Ramos (cell line): ENCODE data around the gene DDX27.

ENCODE experiments used
- in situ Hi-C: fragments of 300-500 bp; cut with MboI; formaldehyde crosslinking; loops from one replicate; pipeline ENCODE4 v1.14.3; 2022; ENCODE audit warnings: low sequenced_read_pairs; ENCODE audit not compliant: unreplicated experiment

Gene DDX27

DNA sequence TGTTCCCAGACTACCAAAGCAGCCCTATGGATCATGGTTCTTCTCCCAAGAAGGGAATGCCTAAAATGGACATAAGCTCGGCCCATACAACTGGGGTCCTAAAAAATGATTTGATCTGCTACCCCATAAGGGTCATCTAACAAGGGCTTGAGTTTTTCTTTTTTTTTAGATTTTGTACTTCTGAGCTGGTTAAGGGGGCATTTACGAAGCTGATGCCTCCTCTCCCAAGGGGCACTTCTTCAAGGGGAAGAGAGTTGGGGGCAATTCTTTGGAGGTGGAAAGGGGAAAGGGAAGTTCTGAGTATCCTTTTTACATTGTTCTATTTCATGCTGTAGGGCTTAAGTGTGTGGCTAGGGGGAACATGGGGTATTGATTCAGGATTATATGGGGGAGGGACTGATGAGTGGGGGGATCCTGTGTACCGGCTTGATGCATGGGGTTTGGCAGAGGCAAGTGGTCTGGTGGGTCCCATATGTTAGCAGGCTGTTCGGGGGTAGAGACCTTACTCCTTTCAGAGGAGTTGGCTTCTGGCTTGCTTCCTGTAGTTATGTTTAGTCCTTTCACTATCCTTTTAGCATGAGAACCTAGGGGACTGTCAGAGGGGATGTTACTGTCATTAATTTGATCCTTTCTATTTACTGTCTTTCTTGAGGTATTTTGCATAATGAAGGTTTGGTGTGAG lies 66.7 kb downstream of the DDX27 start:
- in situ Hi-C loops = no loop called here

DNA sequence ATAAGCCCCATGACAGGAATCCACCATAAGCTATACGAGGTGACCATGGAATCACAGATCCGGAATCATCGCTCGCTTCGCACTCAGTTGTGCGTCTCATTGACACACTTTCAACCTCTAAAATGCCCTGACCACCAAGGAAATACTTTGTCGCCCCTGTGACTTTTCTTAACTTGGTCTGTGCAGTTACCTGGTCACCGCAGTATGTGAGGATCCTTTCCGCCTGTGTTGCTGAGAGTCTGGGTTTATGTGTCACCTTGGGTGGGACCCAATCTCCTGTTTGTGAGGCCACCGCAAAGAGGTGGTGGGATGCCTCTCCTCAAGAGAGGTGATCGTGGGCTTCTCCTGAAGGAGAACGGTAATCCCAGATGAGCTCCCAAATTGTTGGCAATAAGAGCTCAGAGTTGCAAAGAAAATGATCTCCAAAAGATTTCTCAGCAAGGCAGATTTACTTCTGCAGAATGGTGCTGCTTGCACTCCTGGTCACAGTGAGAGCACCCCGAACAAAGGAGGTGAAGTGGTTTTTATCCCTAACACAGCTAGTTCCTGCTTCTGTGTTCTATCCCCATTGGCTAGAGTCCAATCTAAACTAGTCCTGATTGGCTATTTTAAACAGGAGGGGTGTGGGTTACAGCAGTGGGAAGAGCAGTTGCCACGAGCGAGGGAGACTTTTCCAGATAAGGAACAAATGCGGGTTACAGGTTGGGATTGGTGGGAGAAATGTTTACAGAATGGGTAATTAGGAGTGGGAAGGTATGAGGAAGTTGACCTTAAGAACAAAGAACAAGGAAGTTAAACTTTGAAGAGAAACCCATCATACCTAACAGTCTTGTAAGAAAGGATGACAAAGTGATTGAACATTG lies 67.7 kb downstream of the DDX27 start:
- in situ Hi-C loops = no loop called here

DNA sequence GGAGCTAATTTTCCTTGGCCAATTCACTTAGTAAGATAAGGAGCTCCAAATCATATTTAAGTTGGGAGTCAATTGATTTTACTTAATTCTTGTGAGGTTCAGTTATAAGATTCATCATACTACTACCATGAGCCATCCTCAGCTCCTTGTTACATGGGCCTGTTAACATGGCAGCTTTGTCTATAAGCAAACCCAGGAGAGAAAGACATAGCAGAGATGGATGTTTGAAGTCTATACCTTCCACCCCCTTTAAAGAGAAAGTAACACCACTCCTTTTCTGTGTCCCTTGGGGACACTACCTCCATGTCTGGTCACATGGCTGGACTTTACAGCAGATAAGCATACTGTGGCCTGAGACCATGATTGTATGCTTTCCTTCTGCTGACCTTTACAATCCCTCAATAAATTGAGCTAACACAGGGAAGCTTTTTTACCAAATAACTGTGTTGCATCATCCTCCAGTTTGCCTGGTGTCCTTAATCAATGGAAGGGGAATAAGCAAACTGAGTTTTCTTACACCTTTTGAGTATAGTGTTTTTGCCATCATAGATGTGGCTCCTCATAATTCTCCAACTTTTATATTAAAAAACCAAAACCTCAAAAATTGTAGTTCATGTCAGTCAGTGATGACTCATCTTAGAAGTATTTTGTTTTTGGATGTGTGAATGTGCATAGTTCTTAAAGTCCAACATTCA lies 68.5 kb downstream of the DDX27 start:
- in situ Hi-C loops = no loop called here

DNA sequence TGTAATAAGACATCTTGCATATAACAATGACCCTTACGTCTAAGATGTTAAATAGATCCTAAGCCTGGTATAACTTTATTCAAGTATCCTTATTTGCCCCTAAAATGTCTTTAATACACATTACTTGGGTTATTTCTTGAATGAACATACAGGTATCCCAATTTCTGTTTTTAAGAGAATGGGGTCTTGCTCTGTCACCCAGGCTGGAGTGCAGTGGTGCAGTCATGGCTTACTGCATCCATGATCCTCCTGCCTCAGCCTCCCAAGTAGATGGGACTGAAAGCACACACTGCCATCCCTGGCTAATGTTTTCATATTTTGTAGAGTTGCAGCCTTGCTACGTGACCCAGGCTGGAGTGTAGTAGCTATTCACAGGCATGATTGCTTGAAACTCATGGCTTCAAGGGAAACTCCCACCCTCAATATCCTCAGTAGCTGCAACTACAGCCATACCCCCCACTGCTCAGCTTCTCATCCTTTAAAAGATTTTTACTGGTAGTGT lies 69.1 kb downstream of the DDX27 start:
- in situ Hi-C loops = no loop called here

DNA sequence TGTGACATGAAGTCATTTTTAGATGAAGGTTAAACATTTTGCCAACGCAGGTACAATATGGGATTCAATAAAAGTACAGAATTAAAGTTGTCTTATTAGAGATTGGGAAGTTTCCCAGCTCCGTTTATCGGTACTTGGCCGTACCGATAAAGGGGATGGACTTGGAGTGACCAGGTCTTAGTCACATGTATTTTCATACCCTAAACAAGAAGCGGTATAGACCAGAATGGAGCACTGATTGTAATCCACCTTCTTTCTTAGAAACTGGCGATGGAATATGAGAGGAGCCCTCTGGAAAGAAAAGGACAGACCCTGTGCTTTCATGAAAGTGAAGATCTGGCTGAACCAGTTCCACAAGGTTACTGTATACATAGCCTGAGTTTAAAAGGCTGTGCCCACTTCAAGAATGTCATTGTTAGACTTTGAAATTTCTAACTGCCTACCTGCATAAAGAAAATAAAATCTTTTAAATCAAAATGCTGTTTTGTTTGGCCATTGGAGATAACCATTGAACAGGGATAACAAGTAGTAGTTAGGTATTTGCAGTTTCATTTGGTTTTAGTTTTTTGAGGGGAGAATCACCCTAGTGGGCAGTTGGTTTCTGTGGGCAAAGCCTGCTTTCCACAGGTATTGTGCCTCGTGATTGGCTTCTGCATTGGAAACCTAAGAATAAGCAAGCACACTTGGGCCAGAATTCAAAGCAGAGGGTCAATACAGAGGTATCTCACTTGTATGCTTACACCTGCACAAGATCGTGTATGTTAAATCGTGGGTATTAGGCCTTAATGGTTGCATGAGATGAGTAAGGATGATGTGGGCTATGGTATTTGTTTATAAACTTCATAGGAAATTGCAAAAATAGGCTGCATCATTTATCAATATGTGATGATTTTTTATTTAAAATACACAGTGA lies 69.8 kb downstream of the DDX27 start:
- in situ Hi-C loops = no loop called here

DNA sequence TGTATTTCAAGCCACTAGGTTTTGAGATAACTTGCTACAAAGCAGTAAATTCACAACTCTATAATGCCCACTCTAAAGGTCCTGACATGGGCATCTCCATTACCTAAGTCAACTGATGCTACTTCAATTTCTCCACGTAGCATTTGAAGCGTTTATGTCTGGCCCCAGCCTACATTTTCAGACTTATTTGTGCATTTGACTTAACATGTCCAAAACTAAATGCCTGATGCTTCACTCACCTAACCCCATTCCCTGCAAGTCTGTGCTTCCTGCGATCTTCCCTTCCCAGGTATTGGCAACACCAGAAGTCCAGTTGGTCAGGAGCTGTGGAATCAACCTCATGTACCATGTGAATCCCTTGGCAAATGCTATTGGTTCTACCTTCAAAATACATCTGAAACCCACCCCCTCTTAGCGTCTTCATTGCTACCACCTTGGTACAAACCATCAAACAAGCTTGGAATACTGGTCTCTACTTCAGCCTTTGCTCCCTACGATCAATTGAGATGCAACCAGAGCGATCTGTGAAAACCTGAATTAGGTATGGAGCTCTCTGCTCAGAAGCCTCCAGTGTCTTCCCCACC lies 71.5 kb downstream of the DDX27 start:
- in situ Hi-C loops = no loop called here

DNA sequence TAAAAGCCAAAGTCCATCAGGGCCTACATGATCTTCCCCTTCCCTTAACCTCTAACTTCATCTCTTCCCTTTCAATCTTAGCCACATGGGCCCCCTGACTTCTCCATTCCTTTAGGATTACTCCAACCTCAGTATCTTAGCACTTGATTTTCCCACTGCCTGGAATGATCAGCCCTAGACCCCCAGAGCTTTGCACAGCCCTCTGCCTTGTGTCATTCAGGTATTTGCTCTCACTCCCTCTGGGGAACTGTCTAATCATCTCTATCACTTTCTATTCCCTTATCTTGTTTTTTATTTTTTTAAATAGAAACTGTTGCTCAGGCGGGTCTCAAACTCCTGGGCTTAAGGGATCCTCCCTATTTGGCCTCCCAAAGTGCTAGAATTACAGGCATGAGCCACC lies 72.0 kb downstream of the DDX27 start:
- in situ Hi-C loops = no loop called here

DNA sequence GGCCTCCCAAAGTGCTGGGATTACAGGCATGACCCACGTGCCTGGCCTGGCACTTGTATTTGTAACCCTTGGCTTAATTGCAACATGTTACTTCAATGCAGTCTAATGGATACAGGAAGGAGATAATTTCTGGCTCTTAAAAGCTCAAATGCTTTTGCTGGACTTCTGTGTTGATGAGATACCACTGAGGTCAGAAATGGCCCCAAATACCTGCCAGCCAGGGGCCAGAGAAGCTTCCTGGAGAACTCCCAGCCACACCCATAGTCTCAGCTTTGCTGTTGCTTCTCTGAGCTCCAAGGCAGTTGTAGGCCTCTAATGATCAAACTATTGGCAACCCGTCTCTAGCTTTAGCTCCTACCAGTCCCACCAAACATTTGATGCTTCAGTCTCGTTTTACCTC lies 72.8 kb downstream of the DDX27 start:
- in situ Hi-C loops = no loop called here

DNA sequence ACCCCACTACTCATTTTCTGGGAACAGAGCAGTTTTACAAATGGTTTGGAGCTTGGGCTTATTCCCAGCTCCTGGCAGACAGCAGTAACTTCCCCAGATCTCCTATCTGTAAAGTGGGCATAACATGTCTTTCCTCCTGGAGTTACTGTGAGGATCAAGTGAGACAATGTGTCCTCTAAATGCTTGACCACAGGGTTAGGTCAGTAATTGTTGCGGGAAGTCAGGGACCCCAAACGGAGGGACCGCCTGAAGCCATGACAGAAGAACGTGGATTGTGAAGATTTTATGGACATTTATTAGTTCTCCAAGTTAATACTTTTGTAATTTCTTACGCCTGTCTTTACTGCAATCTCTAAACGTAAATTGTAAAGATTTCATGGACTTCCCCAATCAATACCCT lies 73.9 kb downstream of the DDX27 start:
- in situ Hi-C loops = no loop called here
